Hematopoietic multipotent progenitor cell treated with erythropoietin and hydrocortisone succinate and interleukin-3 and kit ligand, for 15 days (in vitro differentiated cells): ENCODE measurements around the gene DNER.

Experiments used
- DNase-seq: peaks from one replicate; pipeline ENCODE4 v3.0.0-alpha.2; 2015; ENCODE audit warnings: low spot score

DNER gene

DNA sequence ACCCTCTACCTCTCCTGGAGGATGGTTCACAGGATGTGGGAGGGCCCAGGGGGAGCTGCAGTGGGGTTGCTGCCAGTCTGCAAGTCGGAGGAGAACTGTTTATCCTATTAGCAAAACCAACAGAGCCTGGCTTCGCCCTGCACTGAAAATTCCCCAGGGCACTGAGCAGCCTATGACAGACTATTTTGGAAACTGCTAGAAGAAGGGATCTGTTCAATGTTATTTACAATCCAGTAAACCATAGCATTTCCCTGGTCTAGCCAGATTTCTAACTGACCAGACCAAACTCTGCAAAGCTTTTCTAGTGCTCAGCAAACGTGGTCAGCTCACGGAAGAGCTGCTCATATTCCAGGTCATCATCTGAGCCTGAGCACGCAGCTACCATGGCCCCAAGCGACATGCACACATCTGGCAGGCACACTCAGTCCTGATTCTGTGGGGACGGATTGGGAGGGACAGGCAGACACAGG, 378.4 kb downstream of the DNER start:
- no peak for DNase-seq

GRCh38 chr2:229335330-229335729, 379.0 kb downstream of the DNER start:
- DNase-seq, result no peak

- DNase-seq, result no peak
Observed at GRCh38 chr2:229330952-229331351, 383.4 kb downstream of the DNER start.

GRCh38 chr2:229319558-229319957, 394.8 kb downstream of the DNER start:
- no peak for DNase-seq

- no peak for DNase-seq
Observed at GRCh38 chr2:229314117-229314516, 400.2 kb downstream of the DNER start.

GRCh38 chr2:229313591-229313990, 400.8 kb downstream of the DNER start:
- no peak for DNase-seq
